MM.1S (cell line): ENCODE data around the gene DGCR8.

Source experiments
- DNase-seq: peaks from one replicate; pipeline ENCODE4 v3.0.0-alpha.2; 2015
- H2AFZ ChIP-seq: fragments of 300-600 bp; sonication (generic); 2 replicates; pipeline ENCODE4 v1.6.0; 2016; ENCODE audit warnings: antibody characterized with exemption, low read length
- H3F3A ChIP-seq: fragments of 300-600 bp; sonication (generic); 2 replicates; pipeline ENCODE4 v1.6.1; 2016; ENCODE audit warnings: mild to moderate bottlenecking, antibody characterized with exemption, low read length, moderate library complexity, mixed read lengths; ENCODE audit not compliant: insufficient read depth
- H3K27ac ChIP-seq: fragments of 300-600 bp; sonication (generic); 2 replicates; pipeline ENCODE4 v1.5.1; 2016; ENCODE audit warnings: mild to moderate bottlenecking, low read length
- H3K27me3 ChIP-seq: fragments of 300-600 bp; sonication (generic); replicated peaks from 2 replicates; pipeline ENCODE4 v1.6.0; 2016; ENCODE audit warnings: low read length; ENCODE audit not compliant: insufficient read depth
- H3K36me3 ChIP-seq: fragments of 300-600 bp; sonication (generic); replicated peaks from 2 replicates; pipeline ENCODE4 v1.6.1; 2016; ENCODE audit warnings: mild to moderate bottlenecking, low read length, mixed read lengths; ENCODE audit not compliant: insufficient read depth
- H3K4me1 ChIP-seq: fragments of 300-600 bp; sonication (generic); 2 replicates; pipeline ENCODE4 v1.6.1; 2016; ENCODE audit warnings: low read length, mixed read lengths
- H3K4me2 ChIP-seq: fragments of 300-600 bp; sonication (generic); 2 replicates; pipeline ENCODE4 v1.6.0; 2016; ENCODE audit warnings: low read depth, low read length
- H3K4me3 ChIP-seq: fragments of 300-600 bp; sonication (generic); 2 replicates; pipeline ENCODE4 v1.5.1; 2016; ENCODE audit warnings: low read length, mixed read lengths
- H3K79me2 ChIP-seq: fragments of 300-600 bp; sonication (generic); 2 replicates; pipeline ENCODE4 v1.6.1; 2016; ENCODE audit warnings: mixed run types, low read length, mixed read lengths
- H3K9ac ChIP-seq: fragments of 300-600 bp; sonication (generic); 2 replicates; pipeline ENCODE4 v1.6.1; 2016; ENCODE audit warnings: low read length, mixed read lengths
- H3K9me2 ChIP-seq: fragments of 300-600 bp; sonication (generic); replicated peaks from 2 replicates; pipeline ENCODE4 v1.6.1; 2016; ENCODE audit warnings: mild to moderate bottlenecking, low read length, mixed read lengths; ENCODE audit not compliant: insufficient read depth
- H3K9me3 ChIP-seq: fragments of 300-600 bp; sonication (generic); replicated peaks from 2 replicates; pipeline ENCODE4 v1.6.1; 2016; ENCODE audit warnings: mild to moderate bottlenecking, low read length, mixed read lengths; ENCODE audit not compliant: insufficient read depth
- H4K20me1 ChIP-seq: fragments of 300-600 bp; sonication (generic); 2 replicates; pipeline ENCODE4 v1.6.1; 2016; ENCODE audit warnings: mild to moderate bottlenecking, low read length, moderate library complexity, mixed read lengths; ENCODE audit not compliant: insufficient read depth
- CTCF ChIP-seq: fragments of 300-600 bp; sonication (generic); IDR thresholded peaks from 2 replicates; pipeline ENCODE4 v1.5.1; 2016; ENCODE audit warnings: antibody characterized with exemption, low read length, mixed read lengths
- EZH2 ChIP-seq: fragments of 300-600 bp; sonication (generic); optimal IDR thresholded peaks from 2 replicates; pipeline ENCODE3; 2017; ENCODE audit warnings: low read depth, mild to moderate bottlenecking, antibody characterized with exemption, low read length, mixed read lengths
- EZH2phosphoT487 ChIP-seq: fragments of 300-600 bp; sonication (generic); IDR thresholded peaks from 2 replicates; pipeline ENCODE4 v1.6.1; 2018; ENCODE audit warnings: antibody characterized with exemption, low read length

Gene DGCR8

GRCh38 chr22:20156611-20157429, 76.8 kb downstream of the DGCR8 start:
- Histone ChIP-seq H2AFZ (no peak overlapping the region), H3K79me2 (no peaks in the 10 kb centered on the region), H3K4me2 (no peak overlapping the region), H3F3A (no peaks in the 10 kb centered on the region), H3K27ac (no peak overlapping the region), H3K4me1 (no peaks in the 10 kb centered on the region), H3K9me3 (no peaks in the 10 kb centered on the region), H3K9me2 (no peaks in the 10 kb centered on the region), H3K9ac (no peak overlapping the region), H3K27me3 (peaks cover 84% of the 10 kb centered on the region), H3K36me3 (no peaks in the 10 kb centered on the region), H4K20me1 (no peaks in the 10 kb centered on the region), H3K4me3 (no peak overlapping the region)
- peak; percentile 67 for DNase-seq
- TF ChIP-seq EZH2phosphoT487: no peak
- TF ChIP-seq CTCF: peak; percentile 97

GRCh38 chr22:20157430-20158183, 77.6 kb downstream of the DGCR8 start:
- H3K9me2 ChIP-seq: no peaks in the 10 kb centered on the region
- H3K27ac ChIP-seq: no peak overlapping the region
- H3K4me2 ChIP-seq: no peak overlapping the region
- no peak overlapping the region for H2AFZ ChIP-seq
- peaks cover 78% of the 10 kb centered on the region for H3K27me3 ChIP-seq
- H3K79me2 ChIP-seq: no peaks in the 10 kb centered on the region
- TF ChIP-seq EZH2 (no peak), CTCF (no peak), EZH2phosphoT487 (no peak)
- no peaks in the 10 kb centered on the region for H3K36me3 ChIP-seq
- H3K4me1 ChIP-seq: no peaks in the 10 kb centered on the region
- DNase-seq: no peak
- no peaks in the 10 kb centered on the region for H4K20me1 ChIP-seq
- H3F3A ChIP-seq: no peaks in the 10 kb centered on the region
- H3K9ac ChIP-seq: no peak overlapping the region
- no peaks in the 10 kb centered on the region for H3K9me3 ChIP-seq
- H3K4me3 ChIP-seq: no peak overlapping the region

- no peak overlapping the region for H3K9ac ChIP-seq
- no peaks in the 10 kb centered on the region for H3F3A ChIP-seq
- H3K27me3 ChIP-seq: peaks cover 71% of the 10 kb centered on the region
- H4K20me1 ChIP-seq: no peaks in the 10 kb centered on the region
- H2AFZ ChIP-seq: no peak overlapping the region
- no peak for TF ChIP-seq EZH2phosphoT487
- TF ChIP-seq CTCF: no peak
- no peak for TF ChIP-seq EZH2
- H3K79me2 ChIP-seq: no peaks in the 10 kb centered on the region
- H3K36me3 ChIP-seq: no peaks in the 10 kb centered on the region
- H3K4me1 ChIP-seq: no peaks in the 10 kb centered on the region
- no peak for DNase-seq
- no peak overlapping the region for H3K27ac ChIP-seq
- no peaks in the 10 kb centered on the region for H3K9me2 ChIP-seq
- H3K4me2 ChIP-seq: no peak overlapping the region
- H3K9me3 ChIP-seq: no peaks in the 10 kb centered on the region
- no peak overlapping the region for H3K4me3 ChIP-seq
Measured at GRCh38 chr22:20158391-20159036, 78.5 kb downstream of the DGCR8 start.
